HG03139 (cell line): ENCODE results near the gene TFAP2A.

ENCODE experiments used
- ATAC-seq: cut with Tn5 transposase; IDR thresholded peaks from one replicate; pipeline ENCODE4 v1.9.1; 2021; ENCODE audit not compliant: unreplicated experiment

TFAP2A gene

GRCh38 chr6:10426781-10427279 lies 12.0 kb upstream of the TFAP2A start:
- ATAC-seq: no peak

- ATAC-seq: peak; percentile 49
These were observed 11.3 kb upstream of the TFAP2A start for GRCh38 chr6:10425975-10426780.

- ATAC-seq: no peak
These were observed 10.5 kb upstream of the TFAP2A start for GRCh38 chr6:10425176-10425974.

- no peak for ATAC-seq
These were observed 9.2 kb upstream of the TFAP2A start for GRCh38 chr6:10424040-10424439.

GRCh38 chr6:10422737-10423034 lies 7.8 kb upstream of the TFAP2A start:
- ATAC-seq: no peak

- no peak for ATAC-seq
These were observed 7.3 kb upstream of the TFAP2A start for GRCh38 chr6:10421921-10422736.

GRCh38 chr6:10421158-10421920 lies 6.5 kb upstream of the TFAP2A start:
- no peak for ATAC-seq

- no peak for ATAC-seq
These were observed 5.8 kb upstream of the TFAP2A start for GRCh38 chr6:10420546-10421157.

GRCh38 chr6:10419749-10420545 lies 5.1 kb upstream of the TFAP2A start:
- no peak for ATAC-seq

GRCh38 chr6:10418862-10419748 lies 4.2 kb upstream of the TFAP2A start:
- no peak for ATAC-seq

- ATAC-seq: no peak
These were observed 3.5 kb upstream of the TFAP2A start for GRCh38 chr6:10418361-10418861.

- no peak for ATAC-seq
These were observed 2.8 kb upstream of the TFAP2A start for GRCh38 chr6:10417681-10418104.

GRCh38 chr6:10416863-10417641 lies 2.2 kb upstream of the TFAP2A start:
- ATAC-seq: no peak

GRCh38 chr6:10416516-10416862 lies 1.6 kb upstream of the TFAP2A start:
- ATAC-seq: no peak

GRCh38 chr6:10415617-10416480 lies 975 bp upstream of the TFAP2A start:
- no peak for ATAC-seq

- ATAC-seq: no peak
These were observed 780 bp downstream of the TFAP2A start for GRCh38 chr6:10413850-10414738.
